DOHH2 (cell line): ENCODE measurements around the gene SNX24.

Experiments
- CTCF ChIP-seq: fragments of 200-600 bp; sonication (generic); IDR thresholded peaks from one replicate; pipeline ENCODE4 v1.5.1; 2014; ENCODE audit warnings: antibody characterized with exemption, mild to moderate bottlenecking, low read depth, low read length; ENCODE audit not compliant: poor library complexity, severe bottlenecking
- EZH2phosphoT487 ChIP-seq: fragments of 200-600 bp; sonication (generic); IDR thresholded peaks from 2 replicates; pipeline ENCODE4 v1.6.1; 2017; ENCODE audit warnings: borderline replicate concordance, mild to moderate bottlenecking, antibody characterized with exemption, low read length, moderate library complexity, mixed read lengths

GRCh38 chr5:122996091-122996490 lies 150.7 kb downstream of the SNX24 start:
- TF ChIP-seq CTCF (no peak), EZH2phosphoT487 (no peak)
